Suppressor macrophage (primary cell): Measurements from ENCODE around the gene ATAD3A.
"Not testable (repeated sequence)": the region's sequence is repeated elsewhere in the genome, so short reads cannot be mapped to it uniquely, and the experiment has no call there.

Experiments
- DNase-seq, 4 experiments: peaks; one replicate each; pipeline ENCODE4 v3.0.0-alpha.2; 2020 to 2022
- total RNA-seq, 17 experiments: gene quantifications; one replicate each; lab custom pipeline; 2026; ENCODE audit warnings: mixed read lengths in 6 of 17, inconsistent platforms in 3 of 17; lab: John Stamatoyannopoulos, UW

The ATAD3A gene
- total RNA-seq, result 8.5 to 47.4 (median 17.3) reads per million in 17 experiments

DNA sequence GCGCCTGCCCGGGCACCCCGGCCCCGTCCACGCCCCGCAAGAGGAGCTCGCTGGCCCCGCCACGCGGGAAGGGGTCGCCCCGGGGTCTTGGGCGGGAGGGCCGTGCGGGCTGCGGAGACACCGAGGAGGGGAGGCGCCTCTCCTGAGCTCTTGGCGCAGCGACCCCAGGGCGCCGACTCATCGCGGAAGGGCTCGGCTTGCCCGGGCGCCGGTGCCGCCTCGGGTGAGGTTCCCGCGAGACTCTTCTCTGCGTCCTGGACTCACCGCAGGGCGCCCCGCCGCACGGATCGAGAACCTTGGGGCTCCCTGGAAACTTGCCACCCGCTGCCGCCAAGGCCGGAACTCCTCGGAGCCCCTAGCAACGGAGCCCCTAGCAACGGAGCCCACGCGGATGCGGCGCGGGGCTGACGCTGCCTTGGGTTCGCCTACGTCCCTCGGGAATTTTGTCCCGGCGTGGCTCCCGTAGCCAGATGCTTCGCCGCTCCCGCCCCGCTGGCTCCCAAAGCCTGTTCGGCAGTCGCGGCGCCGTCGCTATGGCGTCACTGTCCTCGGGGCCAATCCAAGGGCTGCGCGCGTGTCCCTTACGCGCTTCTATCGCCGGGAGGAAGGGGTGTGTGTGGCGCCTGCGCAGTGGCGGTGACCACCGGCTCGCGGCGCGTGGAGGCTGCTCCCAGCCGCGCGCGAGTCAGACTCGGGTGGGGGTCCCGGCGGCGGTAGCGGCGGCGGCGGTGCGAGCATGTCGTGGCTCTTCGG, at the start of gene ATAD3A:
Gene ATAD3A (plus strand): TSS at position 630 of the 753 bp plus-strand sequence. CDS start 107 bp downstream, at position 737.
- DNase-seq, result peak; percentile 99 to 100 (median 99)

GRCh38 chr1:1462318-1462966, 49.5 kb upstream of the ATAD3A start:
- DNase-seq, result peak in 1 of 4 experiments; percentile 30

- DNase-seq, result no peak
These were observed 48.6 kb upstream of the ATAD3A start for GRCh38 chr1:1463312-1463711.

- DNase-seq, result not testable (repeated sequence)
These were observed 43.6 kb upstream of the ATAD3A start for GRCh38 chr1:1468196-1468985.

DNA sequence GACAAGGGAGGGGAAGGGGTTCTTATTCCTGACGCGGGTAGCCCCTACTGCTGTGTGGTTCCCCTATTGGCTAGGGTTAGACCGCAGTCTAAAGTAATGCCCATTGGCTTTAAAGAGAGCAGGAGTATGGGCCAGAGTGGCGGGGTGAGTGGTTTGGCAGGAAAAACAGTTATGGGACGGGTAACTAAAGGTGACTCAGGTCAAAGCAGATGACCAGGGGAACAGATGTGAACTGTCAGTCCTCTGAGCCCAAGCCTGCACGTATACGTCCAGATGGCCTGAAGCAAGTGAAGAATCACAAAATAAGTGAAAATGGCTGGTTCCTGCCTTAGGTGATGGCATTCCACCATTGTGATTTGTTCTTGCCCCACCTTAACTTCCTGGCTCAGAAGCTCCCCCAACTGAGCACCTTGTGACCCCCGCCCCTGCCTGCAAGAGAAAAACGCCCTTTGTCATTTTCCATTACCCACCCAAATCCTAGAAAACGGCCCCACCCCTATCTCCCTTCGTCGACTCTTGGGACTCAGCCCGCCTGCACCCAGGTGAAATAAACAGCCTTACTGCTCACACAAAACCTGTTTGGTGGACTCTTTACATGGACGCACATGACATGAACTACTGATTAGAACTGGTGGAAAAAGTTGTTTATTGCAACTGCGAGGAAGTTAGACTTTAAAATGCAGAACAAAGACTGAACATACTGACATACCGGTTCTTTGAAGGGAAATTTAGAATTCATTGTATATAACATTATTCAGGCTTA, 41.2 kb upstream of the ATAD3A start:
- DNase-seq, result peak in 2 of 4 experiments; percentile 10 to 19

DNA sequence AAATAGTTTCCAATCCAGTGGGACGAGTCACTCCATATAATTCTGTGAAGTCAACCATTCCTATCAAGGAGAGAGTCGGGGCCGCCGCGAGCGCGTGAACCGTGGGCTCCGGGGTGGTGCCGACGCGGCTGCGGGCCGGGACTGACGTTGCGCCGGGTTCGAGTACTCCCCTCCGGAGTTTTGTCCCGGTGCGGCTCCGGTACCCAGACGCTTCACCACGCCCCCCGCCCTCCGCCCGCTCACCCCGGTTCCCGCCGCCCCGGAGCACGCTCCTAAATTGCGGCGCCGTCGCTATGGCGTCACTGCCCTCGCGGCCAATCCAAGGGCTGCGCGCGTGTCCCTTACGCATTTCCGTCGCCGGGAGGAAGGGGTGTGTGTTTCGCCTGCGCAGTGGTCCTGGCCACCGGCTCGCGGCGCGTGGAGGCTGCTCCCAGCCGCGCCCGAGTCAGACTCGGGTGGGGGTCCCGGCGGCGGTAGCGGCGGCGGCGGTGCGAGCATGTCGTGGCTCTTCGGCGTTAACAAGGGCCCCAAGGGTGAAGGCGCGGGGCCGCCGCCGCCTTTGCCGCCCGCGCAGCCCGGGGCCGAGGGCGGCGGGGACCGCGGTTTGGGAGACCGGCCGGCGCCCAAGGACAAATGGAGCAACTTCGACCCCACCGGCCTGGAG, 40.4 kb upstream of the ATAD3A start, which contains the start of gene ATAD3B:
Gene ATAD3B (plus strand): TSS at position 377 of the 664 bp plus-strand sequence. CDS start 120 bp downstream, at position 497.
- DNase-seq, result peak; percentile 95 to 98 (median 97)

DNA sequence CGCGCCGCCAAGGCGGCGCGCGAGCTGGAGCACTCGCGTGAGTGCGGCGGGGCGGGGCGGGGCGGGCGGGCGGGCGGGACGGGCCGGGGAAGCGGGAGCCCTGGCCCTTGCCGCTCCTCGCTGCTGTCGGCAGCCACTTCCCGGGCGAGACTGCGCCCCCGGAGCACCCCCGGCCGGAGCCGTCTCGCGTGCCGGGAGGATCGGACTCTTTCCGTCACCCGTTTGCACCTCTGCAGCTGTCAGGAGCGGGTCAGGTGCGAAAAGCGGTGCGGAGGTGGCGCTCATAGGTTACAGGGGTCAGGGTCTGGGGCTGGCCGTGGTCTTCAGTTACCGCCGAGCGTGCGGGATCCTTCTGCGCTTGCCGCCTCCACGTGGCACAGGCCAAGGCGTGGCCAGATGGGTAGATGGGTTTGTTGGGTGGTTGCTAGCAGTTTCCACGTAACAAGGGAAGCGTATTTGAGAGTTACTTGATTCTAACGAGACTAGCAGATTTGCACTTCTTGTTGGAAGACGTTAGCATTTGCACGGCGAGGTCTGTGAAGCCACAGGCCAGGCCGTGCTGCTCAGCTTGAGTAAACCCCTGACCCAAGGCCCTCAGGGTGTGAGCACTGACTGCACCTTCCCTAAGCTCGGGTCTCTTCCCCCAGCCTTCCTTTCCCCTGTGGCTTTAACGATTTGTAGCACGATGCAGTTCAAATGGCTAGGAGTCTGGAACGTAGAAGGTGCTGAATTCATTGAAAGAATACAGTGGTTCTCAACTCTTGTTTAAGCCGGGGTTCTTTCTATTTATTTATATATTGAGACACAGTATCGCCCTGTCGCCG, 39.7 kb upstream of the ATAD3A start:
- peak in 2 of 4 experiments; percentile 11 to 33 for DNase-seq

- not testable (repeated sequence) for DNase-seq
These were observed 36.0 kb upstream of the ATAD3A start for GRCh38 chr1:1476011-1476410.

DNA sequence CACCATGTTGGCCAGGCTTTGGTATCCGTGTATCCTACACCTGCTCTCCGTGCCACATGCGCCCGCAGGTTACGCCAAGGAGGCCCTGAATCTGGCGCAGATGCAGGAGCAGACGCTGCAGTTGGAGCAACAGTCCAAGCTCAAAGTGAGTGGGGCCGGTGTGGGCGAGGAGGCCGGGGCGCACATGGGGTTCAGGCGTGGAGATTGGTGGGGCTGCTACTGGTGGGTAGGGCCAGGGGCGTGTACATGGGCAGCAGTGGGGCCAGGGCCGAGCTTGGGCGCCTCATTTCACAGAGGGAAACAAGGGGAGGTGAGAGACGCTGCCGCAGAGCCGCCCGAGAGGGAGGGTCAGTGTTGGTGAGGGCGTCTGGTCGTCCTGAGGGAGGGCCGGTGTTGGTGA, 34.8 kb upstream of the ATAD3A start:
- no peak for DNase-seq

GRCh38 chr1:1479547-1480487, 32.1 kb upstream of the ATAD3A start:
- no peak for DNase-seq

- DNase-seq, result not testable (repeated sequence)
These were observed 31.5 kb upstream of the ATAD3A start for GRCh38 chr1:1480488-1480867.

DNA sequence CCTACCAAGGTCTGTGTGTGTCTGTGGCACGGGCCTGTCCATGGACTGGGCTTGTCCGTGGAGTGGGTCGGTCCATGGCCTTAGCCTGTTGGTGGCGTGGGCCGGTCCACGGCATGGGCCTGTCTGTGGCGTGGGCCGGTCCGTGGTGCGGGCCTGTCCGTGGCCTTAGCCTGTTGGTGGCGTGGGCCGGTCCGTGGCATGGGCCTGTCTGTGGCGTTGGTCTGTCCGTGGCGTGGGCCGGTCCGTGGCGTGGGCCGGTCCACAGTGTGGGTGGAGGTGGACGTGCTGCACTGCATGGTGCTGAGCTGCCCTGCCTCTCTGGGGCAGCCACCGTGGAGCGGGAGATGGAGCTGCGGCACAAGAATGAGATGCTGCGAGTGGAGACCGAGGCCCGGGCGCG, 30.2 kb upstream of the ATAD3A start:
- not testable (repeated sequence) for DNase-seq

DNA sequence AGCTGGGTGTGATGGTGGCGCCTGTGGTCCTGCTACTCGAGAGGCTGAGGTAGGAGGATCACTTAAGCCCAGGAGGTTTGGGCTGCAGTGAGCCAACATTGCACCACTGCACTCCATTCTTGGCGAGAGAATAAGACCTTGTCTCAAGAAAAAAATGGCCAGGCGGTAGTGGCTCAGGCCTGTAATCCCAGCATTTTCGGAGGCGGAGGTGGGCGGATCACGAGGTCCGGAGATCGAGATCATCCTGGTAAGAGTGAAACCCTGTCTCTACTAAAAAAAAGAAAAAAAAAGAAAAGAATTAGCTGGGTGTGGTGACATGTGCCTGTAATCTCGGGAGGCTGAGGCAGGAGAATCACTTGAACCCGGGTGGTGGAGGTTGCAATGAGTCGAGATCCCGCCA, 29.1 kb upstream of the ATAD3A start:
- DNase-seq, result peak in 3 of 4 experiments; percentile 27 to 47 (median 35)

DNA sequence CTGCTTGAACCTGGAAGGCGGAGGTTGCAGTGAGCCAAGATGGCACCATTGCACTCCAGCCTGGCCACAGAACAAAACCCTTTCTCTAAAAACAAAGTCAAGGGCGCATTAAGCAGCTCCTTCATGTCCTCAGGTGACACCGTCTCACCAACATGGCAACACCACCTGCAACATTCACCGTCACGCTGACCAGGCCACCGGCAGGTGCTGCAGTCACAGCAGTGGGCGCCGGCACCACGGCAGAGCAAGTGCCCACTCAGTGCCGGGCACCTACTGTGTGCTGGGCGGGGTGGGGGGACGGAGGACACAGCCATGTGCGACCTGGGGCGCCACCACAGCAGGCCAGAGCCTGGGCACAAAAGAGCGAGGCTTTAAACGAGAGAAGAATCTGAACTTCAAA, 28.2 kb upstream of the ATAD3A start:
- DNase-seq, result no peak

GRCh38 chr1:1484976-1485750, 26.8 kb upstream of the ATAD3A start:
- not testable (repeated sequence) for DNase-seq

DNA sequence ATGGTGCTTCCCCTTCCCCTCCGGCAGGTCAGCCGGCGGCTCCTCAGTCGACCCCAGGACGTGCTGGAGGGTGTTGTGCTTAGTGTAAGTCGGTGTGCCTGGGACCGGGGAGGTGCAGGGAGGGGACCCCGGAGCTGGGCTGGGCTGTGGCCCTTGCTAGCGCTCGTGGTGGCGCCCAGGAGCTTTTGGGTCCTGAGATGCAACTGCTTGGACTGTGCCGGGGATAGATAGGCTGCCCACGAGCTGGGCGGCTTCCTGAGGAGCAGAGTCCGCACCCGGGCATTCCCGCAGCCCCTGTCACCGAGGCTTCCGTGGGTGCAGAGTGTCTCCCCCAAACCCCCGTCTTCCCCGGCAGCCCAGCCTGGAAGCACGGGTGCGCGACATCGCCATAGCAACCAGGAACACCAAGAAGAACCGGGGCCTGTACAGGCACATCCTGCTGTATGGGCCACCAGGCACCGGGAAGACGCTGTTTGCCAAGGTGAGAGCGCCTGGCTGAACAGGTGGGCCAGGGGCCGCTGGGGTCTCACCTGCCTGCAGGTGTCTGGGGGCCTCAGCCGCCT, 26.1 kb upstream of the ATAD3A start:
- not testable (repeated sequence) for DNase-seq

DNA sequence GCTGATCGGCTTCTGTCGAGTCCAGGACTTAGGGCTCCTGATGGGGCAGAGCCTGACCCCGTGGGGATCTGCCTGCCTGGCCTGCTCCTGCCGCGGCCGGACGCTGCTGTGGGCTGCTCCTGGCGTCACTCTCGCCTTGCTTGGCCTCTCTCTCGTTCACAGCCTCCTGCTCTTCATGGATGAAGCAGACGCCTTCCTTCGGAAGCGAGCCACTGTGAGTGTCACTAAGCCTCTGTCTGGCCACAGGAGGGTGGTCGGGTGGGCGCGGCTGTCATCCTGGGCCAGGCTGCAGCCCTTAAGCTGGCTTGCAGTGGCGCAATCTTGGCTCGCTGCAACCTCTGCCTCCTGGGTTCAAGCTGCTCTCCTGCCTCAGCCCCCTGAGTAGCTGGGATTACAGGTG, 24.3 kb upstream of the ATAD3A start:
- DNase-seq, result no peak

DNA sequence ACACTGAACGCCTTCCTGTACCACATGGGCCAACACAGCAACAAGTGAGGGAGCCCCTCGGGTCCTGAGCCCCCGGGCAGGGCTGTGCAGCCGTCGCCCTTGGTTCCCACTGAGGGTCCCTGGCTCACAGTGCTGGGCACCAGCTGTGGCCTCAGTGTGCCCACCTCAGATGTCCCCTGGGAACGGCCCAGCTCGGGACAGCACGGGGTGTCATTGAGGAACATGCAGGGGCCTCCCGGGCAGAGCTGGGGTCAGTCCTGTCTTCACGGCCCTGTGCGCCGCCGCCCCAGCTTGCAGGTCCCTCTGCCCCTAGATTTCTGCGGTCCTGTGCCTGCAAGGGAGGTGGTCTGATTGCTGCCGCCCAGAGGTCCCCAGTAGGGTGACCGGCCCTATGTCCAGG, 22.7 kb upstream of the ATAD3A start:
- no peak for DNase-seq
